A673 (cell line): Measurements from ENCODE around the gene UTP14A. TPM values are rescaled to one million over a fixed set of nuclear protein-coding genes. Genes with fewer than 3 reads are reported as not detected.

Source experiments
- BruUV-seq: library from RNA; stranded (reverse); fragments of 400-500 nt; replicated peaks from 2 replicates; lab custom pipeline; 2021; lab: Mats Ljungman, UMichigan
- CTCF ChIA-PET: fragments of 300-600 bp; sonication (Branson Sonifier 250); formaldehyde crosslinking; loops from one replicate; lab custom pipeline; 2022; ENCODE audit warnings: antibody characterized with exemption; lab: Charles Lee
- POLR2A ChIA-PET: fragments of 300-600 bp; sonication (Branson Sonifier 250); formaldehyde crosslinking; loops from one replicate; lab custom pipeline; 2022; ENCODE audit warnings: antibody characterized with exemption; ENCODE audit not compliant: low non-redundant PET; lab: Charles Lee
- DNase-seq: peaks from one replicate; pipeline ENCODE4 v3.0.0-alpha.2; 2015; ENCODE audit warnings: low spot score
- H3K27ac ChIP-seq: fragments of 200-600 bp; sonication (generic); 2 replicates; pipeline ENCODE4 v1.5.1; 2016; ENCODE audit warnings: mixed run types, low read depth, mild to moderate bottlenecking, mixed read lengths, antibody characterized with exemption, low read length; ENCODE audit not compliant: poor library complexity, severe bottlenecking
- H3K27me3 ChIP-seq: fragments of 200-600 bp; sonication (generic); replicated peaks from 2 replicates; pipeline ENCODE4 v1.6.1; 2017; ENCODE audit warnings: mixed run types, low read depth, mild to moderate bottlenecking, mixed read lengths, antibody characterized with exemption, low read length; ENCODE audit not compliant: insufficient read depth, poor library complexity
- H3K36me3 ChIP-seq: fragments of 200-600 bp; sonication (generic); 2 replicates; pipeline ENCODE4 v1.6.1; 2016; ENCODE audit warnings: mixed run types, mild to moderate bottlenecking, mixed read lengths, antibody characterized with exemption, low read length; ENCODE audit not compliant: insufficient read depth, poor library complexity, severe bottlenecking
- H3K4me1 ChIP-seq: fragments of 200-600 bp; sonication (generic); 2 replicates; pipeline ENCODE4 v1.6.1; 2017; ENCODE audit warnings: mixed run types, mild to moderate bottlenecking, mixed read lengths, antibody characterized with exemption, low read length; ENCODE audit not compliant: insufficient read depth, poor library complexity, severe bottlenecking
- H3K4me3 ChIP-seq: fragments of 200-600 bp; sonication (generic); 2 replicates; pipeline ENCODE4 v1.5.1; 2016; ENCODE audit warnings: low read depth, mixed run types, mild to moderate bottlenecking, mixed read lengths, low read length; ENCODE audit not compliant: poor library complexity, severe bottlenecking
- H3K9me3 ChIP-seq: fragments of 200-600 bp; sonication (generic); 2 replicates; pipeline ENCODE4 v1.6.1; 2016; ENCODE audit warnings: mixed run types, low read depth, mild to moderate bottlenecking, mixed read lengths, antibody characterized with exemption, low read length; ENCODE audit not compliant: poor library complexity, severe bottlenecking
- CTCF ChIP-seq: fragments of 300-800, 200-600 bp; sonication (generic); conservative IDR thresholded peaks from 2 replicates; pipeline ENCODE4 v1.5.1; 2017; ENCODE audit warnings: low read depth, mild to moderate bottlenecking, antibody characterized with exemption, low read length, moderate library complexity, mixed read lengths
- EZH2 ChIP-seq: fragments of 200-600 bp; sonication (generic); IDR thresholded peaks from 2 replicates; pipeline ENCODE4 v1.6.1; 2017; ENCODE audit warnings: borderline replicate concordance, low read depth, mild to moderate bottlenecking, mixed read lengths, antibody characterized with exemption, low read length; ENCODE audit not compliant: poor library complexity, severe bottlenecking
- intact Hi-C: fragments of 100-400 bp; cut with micrococcal nuclease; formaldehyde crosslinking; loops from one replicate; pipeline ENCODE4 v1.10.0; 2022; ENCODE audit not compliant: unreplicated experiment
- total RNA-seq: library from RNA; stranded (reverse); gene quantifications from 2 replicates; pipeline ENCODE4 v1.2.3, GENCODE V29; 2021

UTP14A gene
- total RNA-seq, 1 experiment from 2014 or later = 46.3 TPM

- POLR2A ChIA-PET = no interaction called here
- Histone ChIP-seq H3K9me3 (no peaks in the 10 kb centered on the region), H3K4me3 (no peak overlapping the region), H3K27ac (no peak overlapping the region), H3K4me1 (no peaks in the 10 kb centered on the region), H3K27me3 (no peaks in the 10 kb centered on the region), H3K36me3 (no peaks in the 10 kb centered on the region)
- DNase-seq = no peak
- CTCF ChIA-PET = no interaction called here
- no TSS peak for BruUV-seq
- intact Hi-C loops = no loop called here
- TF ChIP-seq EZH2 = no peak
- no peak for TF ChIP-seq CTCF
Measured at GRCh38 chrX:129961180-129962083, 55.5 kb downstream of the UTP14A start.

GRCh38 chrX:129963729-129964128 is 57.8 kb downstream of the UTP14A start:
- intact Hi-C loops = no loop called here
- no peak for DNase-seq
- Histone ChIP-seq H3K4me1 (no peaks in the 10 kb centered on the region), H3K36me3 (no peaks in the 10 kb centered on the region), H3K4me3 (no peak overlapping the region), H3K27ac (no peak overlapping the region), H3K9me3 (no peaks in the 10 kb centered on the region), H3K27me3 (no peaks in the 10 kb centered on the region)
- ChIA-PET POLR2A (no interaction called here), CTCF (no interaction called here)
- no peak for TF ChIP-seq EZH2
- TF ChIP-seq CTCF = no peak
- no TSS peak for BruUV-seq

GRCh38 chrX:129965166-129965565 is 59.2 kb downstream of the UTP14A start:
- CTCF ChIA-PET = no interaction called here
- Histone ChIP-seq H3K4me3 (no peak overlapping the region), H3K9me3 (no peaks in the 10 kb centered on the region), H3K36me3 (no peaks in the 10 kb centered on the region), H3K27me3 (no peaks in the 10 kb centered on the region), H3K4me1 (no peaks in the 10 kb centered on the region), H3K27ac (no peak overlapping the region)
- no peak for DNase-seq
- intact Hi-C loops = no loop called here
- POLR2A ChIA-PET = no interaction called here
- TF ChIP-seq EZH2 (no peak), CTCF (no peak)
- BruUV-seq = no TSS peak
